HepG2 (cell line): ENCODE data around the gene GGA3. TPM values are rescaled to one million over a fixed set of nuclear protein-coding genes. Genes with fewer than 3 reads are reported as not detected.

ENCODE experiments used
- CHCHD3 ChIP-seq: sonication (generic); formaldehyde crosslinking; IDR thresholded peaks from 2 replicates; pipeline ENCODE4 v1.8.0; 2022; ENCODE audit warnings: mild to moderate bottlenecking, missing genetic modification reagents, moderate library complexity
- GATAD1 ChIP-seq: IDR thresholded peaks from 2 replicates; pipeline ENCODE4 v1.6.1; 2016; ENCODE audit warnings: missing genetic modification reagents, missing compliant biosample characterization
- RARA ChIP-seq: IDR thresholded peaks from 2 replicates; pipeline ENCODE4 v1.6.1; 2016; ENCODE audit warnings: missing genetic modification reagents, missing compliant biosample characterization
- RFXAP ChIP-seq: sonication (generic); formaldehyde crosslinking; IDR thresholded peaks from 2 replicates; pipeline ENCODE4 v1.4.0; 2020; ENCODE audit warnings: missing genetic modification reagents, borderline replicate concordance
- TCF7 ChIP-seq: sonication (generic); IDR thresholded peaks from 2 replicates; pipeline ENCODE4 v1.6.1; 2016; ENCODE audit warnings: antibody characterized with exemption, low read depth
- YEATS4 ChIP-seq: sonication (generic); formaldehyde crosslinking; IDR thresholded peaks from 2 replicates; pipeline ENCODE4 v1.4.0; 2020; ENCODE audit warnings: missing genetic modification reagents, borderline replicate concordance
- ZNF317 ChIP-seq: sonication (generic); formaldehyde crosslinking; IDR thresholded peaks from 2 replicates; pipeline ENCODE4 v1.5.0; 2020; ENCODE audit warnings: mild to moderate bottlenecking, missing genetic modification reagents
- polyA plus RNA-seq, 8 experiments: library from polyadenylated mRNA; depleted of rRNA in 3 of 8; stranded (reverse) in 7 of 8; unstranded in 1 of 8; fragments of >200 nt; fragmentation: Illumina TruSeq in 4 of 8; extraction: Trizol in 4 of 8; gene quantifications; 2 replicates each; pipeline versions ENCODE4 v1.2.1 to v1.2.3, GENCODE V29; 2011 to 2016; ENCODE audit warnings: low read depth in 4 of 8, missing spikeins in 1 of 8, mixed read lengths in 1 of 8; ENCODE audit not compliant: insufficient read depth in 1 of 8
- total RNA-seq, 5 experiments: library from RNA; depleted of rRNA; stranded (reverse); fragments of >200 nt; fragmentation: Illumina TruSeq; extraction: Trizol; gene quantifications; 2 replicates each; pipeline ENCODE4 v1.2.3, GENCODE V29; 2016; ENCODE audit warnings: low read depth in 1 of 5
- TF ChIP-seq, protein P1 (sequence below): fragments of 450-650 bp; IDR thresholded peaks from 2 replicates; pipeline ENCODE4 v1.6.1; 2016
- TF ChIP-seq, protein P2 (sequence below): sonication (generic); formaldehyde crosslinking; IDR thresholded peaks from 2 replicates; pipeline ENCODE4 v1.4.0; 2020; ENCODE audit warnings: missing genetic modification reagents
- TF ChIP-seq, protein P3 (sequence below), 2 experiments: sonication (generic) in 1 of 2; formaldehyde crosslinking in 1 of 2; IDR thresholded peaks; 2 replicates each; pipeline versions ENCODE4 v1.4.0 to v1.6.1; 2016 to 2020; ENCODE audit warnings: borderline replicate concordance in 1 of 2, low read depth in 1 of 2, mild to moderate bottlenecking in 1 of 2, missing genetic modification reagents in 1 of 2
- TF ChIP-seq, protein P4 (sequence below): sonication (generic); formaldehyde crosslinking; IDR thresholded peaks from 2 replicates; pipeline ENCODE4 v1.4.0; 2020; ENCODE audit warnings: mild to moderate bottlenecking, low read depth, missing genetic modification reagents
- TF ChIP-seq, protein P5 (sequence below): sonication (generic); formaldehyde crosslinking; IDR thresholded peaks from 2 replicates; pipeline ENCODE4 v1.4.0; 2020; ENCODE audit warnings: missing genetic modification reagents
- TF ChIP-seq, protein P6 (sequence below): sonication (generic); formaldehyde crosslinking; IDR thresholded peaks from 2 replicates; pipeline ENCODE4 v1.4.0; 2020; ENCODE audit warnings: mild to moderate bottlenecking, missing genetic modification reagents

GGA3 gene
- total and polyA plus RNA-seq, 2 of the 13 experiments (the other 11 are each of a cell fraction or from before 2014, with no cell fraction given): 28.4 to 43.7 TPM

DNA sequence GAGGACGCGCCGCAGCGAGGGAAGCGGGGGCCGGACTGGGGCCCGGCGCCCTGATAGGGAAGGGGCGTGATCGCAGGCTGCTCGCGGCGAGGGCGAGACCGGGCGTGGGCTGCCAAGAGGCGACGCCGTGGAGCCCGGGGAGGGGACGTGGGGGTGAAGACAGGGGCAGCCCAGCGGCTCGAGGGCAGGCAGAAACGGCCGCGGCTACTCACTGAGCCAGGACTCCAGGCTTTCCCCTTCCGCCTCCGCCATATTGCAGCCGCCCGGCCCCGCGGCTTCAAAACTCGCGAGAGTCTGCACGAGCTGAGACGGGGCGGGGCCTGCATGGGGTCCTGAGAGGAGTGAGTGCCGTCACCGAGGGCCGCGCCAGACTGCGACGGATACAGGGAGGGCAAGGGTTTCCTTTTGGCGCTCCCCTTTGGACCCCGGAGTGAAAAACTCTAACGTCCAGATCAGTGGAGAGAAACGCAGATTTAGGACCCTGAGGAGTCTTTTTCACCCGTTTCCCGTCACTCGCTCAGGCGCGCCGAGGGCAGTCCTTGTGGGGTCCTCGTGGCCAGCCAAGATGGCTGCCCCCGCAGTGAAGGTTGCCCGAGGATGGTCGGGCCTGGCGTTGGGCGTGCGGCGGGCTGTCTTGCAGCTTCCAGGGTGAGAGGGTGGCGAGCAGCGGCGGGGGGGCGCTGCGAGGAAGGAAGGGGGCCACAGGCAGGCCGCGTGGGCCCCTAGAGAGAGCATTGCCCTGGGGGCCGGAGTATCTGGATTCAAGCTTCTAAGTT is at the start of gene GGA3, which contains the start of gene MRPS7 (continued):
- TF ChIP-seq, protein P1, sequence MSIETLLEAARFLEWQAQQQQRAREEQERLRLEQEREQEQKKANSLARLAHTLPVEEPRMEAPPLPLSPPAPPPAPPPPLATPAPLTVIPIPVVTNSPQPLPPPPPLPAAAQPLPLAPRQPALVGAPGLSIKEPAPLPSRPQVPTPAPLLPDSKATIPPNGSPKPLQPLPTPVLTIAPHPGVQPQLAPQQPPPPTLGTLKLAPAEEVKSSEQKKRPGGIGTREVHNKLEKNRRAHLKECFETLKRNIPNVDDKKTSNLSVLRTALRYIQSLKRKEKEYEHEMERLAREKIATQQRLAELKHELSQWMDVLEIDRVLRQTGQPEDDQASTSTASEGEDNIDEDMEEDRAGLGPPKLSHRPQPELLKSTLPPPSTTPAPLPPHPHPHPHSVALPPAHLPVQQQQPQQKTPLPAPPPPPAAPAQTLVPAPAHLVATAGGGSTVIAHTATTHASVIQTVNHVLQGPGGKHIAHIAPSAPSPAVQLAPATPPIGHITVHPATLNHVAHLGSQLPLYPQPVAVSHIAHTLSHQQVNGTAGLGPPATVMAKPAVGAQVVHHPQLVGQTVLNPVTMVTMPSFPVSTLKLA: peak; percentile 55; the same call in 1 of the 2 replicates
- TF ChIP-seq YEATS4 (CRISPR knock-in tag) (peak; percentile 88), TCF7 (no peak), GATAD1 (CRISPR knock-in tag) (peak; percentile 96), RFXAP (CRISPR knock-in tag) (peak; percentile 77), RARA (CRISPR knock-in tag) (0 out of 2 replicates have a peak, but pooled peaks have one; percentile 19), CHCHD3 (no peak; the same call in 1 of the 2 replicates), ZNF317 (CRISPR knock-in tag) (peak; percentile 35; the same call in 1 of the 2 replicates)
- TF ChIP-seq, protein P2, sequence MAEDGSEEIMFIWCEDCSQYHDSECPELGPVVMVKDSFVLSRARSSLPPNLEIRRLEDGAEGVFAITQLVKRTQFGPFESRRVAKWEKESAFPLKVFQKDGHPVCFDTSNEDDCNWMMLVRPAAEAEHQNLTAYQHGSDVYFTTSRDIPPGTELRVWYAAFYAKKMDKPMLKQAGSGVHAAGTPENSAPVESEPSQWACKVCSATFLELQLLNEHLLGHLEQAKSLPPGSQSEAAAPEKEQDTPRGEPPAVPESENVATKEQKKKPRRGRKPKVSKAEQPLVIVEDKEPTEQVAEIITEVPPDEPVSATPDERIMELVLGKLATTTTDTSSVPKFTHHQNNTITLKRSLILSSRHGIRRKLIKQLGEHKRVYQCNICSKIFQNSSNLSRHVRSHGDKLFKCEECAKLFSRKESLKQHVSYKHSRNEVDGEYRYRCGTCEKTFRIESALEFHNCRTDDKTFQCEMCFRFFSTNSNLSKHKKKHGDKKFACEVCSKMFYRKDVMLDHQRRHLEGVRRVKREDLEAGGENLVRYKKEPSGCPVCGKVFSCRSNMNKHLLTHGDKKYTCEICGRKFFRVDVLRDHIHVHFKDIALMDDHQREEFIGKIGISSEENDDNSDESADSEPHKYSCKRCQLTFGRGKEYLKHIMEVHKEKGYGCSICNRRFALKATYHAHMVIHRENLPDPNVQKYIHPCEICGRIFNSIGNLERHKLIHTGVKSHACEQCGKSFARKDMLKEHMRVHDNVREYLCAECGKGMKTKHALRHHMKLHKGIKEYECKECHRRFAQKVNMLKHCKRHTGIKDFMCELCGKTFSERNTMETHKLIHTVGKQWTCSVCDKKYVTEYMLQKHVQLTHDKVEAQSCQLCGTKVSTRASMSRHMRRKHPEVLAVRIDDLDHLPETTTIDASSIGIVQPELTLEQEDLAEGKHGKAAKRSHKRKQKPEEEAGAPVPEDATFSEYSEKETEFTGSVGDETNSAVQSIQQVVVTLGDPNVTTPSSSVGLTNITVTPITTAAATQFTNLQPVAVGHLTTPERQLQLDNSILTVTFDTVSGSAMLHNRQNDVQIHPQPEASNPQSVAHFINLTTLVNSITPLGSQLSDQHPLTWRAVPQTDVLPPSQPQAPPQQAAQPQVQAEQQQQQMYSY (CRISPR knock-in tag): peak; percentile 72; the same call in 1 of the 2 replicates
- TF ChIP-seq, protein P3, sequence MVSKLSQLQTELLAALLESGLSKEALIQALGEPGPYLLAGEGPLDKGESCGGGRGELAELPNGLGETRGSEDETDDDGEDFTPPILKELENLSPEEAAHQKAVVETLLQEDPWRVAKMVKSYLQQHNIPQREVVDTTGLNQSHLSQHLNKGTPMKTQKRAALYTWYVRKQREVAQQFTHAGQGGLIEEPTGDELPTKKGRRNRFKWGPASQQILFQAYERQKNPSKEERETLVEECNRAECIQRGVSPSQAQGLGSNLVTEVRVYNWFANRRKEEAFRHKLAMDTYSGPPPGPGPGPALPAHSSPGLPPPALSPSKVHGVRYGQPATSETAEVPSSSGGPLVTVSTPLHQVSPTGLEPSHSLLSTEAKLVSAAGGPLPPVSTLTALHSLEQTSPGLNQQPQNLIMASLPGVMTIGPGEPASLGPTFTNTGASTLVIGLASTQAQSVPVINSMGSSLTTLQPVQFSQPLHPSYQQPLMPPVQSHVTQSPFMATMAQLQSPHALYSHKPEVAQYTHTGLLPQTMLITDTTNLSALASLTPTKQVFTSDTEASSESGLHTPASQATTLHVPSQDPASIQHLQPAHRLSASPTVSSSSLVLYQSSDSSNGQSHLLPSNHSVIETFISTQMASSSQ (IDR thresholded peaks at IDR 0.05; ENCODE audit: low read depth): peak; percentile 34; the same call in 1 of the 2 replicates
- TF ChIP-seq, protein P3 (CRISPR knock-in tag; IDR thresholded peaks at IDR 0.05; ENCODE audit: borderline replicate concordance): peak; percentile 62; the same call in 1 of the 2 replicates
- TF ChIP-seq, protein P4, sequence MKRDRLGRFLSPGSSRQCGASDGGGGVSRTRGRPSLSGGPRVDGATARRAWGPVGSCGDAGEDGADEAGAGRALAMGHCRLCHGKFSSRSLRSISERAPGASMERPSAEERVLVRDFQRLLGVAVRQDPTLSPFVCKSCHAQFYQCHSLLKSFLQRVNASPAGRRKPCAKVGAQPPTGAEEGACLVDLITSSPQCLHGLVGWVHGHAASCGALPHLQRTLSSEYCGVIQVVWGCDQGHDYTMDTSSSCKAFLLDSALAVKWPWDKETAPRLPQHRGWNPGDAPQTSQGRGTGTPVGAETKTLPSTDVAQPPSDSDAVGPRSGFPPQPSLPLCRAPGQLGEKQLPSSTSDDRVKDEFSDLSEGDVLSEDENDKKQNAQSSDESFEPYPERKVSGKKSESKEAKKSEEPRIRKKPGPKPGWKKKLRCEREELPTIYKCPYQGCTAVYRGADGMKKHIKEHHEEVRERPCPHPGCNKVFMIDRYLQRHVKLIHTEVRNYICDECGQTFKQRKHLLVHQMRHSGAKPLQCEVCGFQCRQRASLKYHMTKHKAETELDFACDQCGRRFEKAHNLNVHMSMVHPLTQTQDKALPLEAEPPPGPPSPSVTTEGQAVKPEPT (CRISPR knock-in tag): no peak
- TF ChIP-seq, protein P5, sequence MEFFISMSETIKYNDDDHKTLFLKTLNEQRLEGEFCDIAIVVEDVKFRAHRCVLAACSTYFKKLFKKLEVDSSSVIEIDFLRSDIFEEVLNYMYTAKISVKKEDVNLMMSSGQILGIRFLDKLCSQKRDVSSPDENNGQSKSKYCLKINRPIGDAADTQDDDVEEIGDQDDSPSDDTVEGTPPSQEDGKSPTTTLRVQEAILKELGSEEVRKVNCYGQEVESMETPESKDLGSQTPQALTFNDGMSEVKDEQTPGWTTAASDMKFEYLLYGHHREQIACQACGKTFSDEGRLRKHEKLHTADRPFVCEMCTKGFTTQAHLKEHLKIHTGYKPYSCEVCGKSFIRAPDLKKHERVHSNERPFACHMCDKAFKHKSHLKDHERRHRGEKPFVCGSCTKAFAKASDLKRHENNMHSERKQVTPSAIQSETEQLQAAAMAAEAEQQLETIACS (CRISPR knock-in tag): peak; percentile 49; the same call in 1 of the 2 replicates
- TF ChIP-seq, protein P6, sequence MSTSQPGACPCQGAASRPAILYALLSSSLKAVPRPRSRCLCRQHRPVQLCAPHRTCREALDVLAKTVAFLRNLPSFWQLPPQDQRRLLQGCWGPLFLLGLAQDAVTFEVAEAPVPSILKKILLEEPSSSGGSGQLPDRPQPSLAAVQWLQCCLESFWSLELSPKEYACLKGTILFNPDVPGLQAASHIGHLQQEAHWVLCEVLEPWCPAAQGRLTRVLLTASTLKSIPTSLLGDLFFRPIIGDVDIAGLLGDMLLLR (CRISPR knock-in tag): no peak; the same call in 1 of the 2 replicates
